ENCODE data around the gene MEAK7. TPM values are rescaled to one million over a fixed set of nuclear protein-coding genes. Genes with fewer than 3 reads are reported as not detected.

MEAK7 gene, protein sequence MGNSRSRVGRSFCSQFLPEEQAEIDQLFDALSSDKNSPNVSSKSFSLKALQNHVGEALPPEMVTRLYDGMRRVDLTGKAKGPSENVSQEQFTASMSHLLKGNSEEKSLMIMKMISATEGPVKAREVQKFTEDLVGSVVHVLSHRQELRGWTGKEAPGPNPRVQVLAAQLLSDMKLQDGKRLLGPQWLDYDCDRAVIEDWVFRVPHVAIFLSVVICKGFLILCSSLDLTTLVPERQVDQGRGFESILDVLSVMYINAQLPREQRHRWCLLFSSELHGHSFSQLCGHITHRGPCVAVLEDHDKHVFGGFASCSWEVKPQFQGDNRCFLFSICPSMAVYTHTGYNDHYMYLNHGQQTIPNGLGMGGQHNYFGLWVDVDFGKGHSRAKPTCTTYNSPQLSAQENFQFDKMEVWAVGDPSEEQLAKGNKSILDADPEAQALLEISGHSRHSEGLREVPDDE
- 34.2 TPM for total RNA-seq (ENCODE audit: unreplicated experiment)
- long read RNA-seq, full-length matches to known transcripts, result 6 of 18 reads
- long read RNA-seq, partial matches to known transcripts, result 2 of 18 reads
- long read RNA-seq, other reads (novel, unspliced or antisense), result 10 of 18 reads

DNA sequence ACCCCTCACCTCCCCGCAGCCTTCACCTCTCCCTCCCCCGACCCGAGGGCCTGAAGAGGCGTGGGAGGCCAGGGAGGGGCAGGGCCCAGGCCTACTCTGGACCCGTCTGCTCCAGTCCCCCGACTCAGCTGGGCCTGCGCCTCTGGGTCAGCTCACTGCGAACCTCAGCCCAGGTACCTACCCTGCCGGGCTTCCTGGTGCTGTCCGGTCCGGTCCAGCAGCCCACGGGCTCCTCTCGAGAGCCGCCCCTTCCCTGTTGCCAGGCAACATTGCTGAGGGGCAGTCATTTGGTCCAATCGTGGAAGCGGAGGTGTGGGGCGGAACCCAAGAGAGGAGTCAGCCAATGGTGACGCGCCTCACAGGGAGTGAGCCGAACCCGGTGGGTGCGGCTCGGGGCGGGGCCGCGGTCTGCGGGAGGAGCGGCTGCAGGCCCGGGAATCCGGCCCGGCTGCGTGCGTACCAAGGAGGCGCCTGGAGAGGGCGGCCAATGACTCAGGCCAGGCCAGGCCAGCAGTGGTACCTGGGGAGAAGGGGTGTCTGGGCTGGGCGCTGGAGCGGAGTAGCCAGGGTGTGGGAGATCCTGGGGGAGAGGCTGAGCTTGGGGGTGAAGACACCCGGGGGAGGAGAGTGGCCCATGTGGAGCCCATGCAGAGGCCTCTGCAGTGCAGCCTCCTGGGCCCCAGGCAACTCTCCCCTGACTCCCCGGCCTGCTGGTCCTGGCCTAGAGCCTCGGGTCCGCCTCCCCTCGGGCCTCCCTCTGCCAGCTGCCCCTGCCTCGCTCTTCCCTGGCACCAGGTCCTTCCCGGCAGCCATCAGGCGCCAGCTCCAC lies at the start of gene MEAK7:
MEAK7 (minus strand) TSS at position 240 of the 829 bp plus-strand sequence. CDS start 6,573 bp downstream, outside the sequence.
- Mint-ChIP-seq H3K27me3 (ENCODE audit: unreplicated experiment) (peaks cover 1% of the 10 kb centered on the region), H3K4me1 (ENCODE audit: unreplicated experiment) (peaks cover 7% of the 10 kb centered on the region), H3K9me3 (ENCODE audit: unreplicated experiment) (no peaks in the 10 kb centered on the region), H3K4me3 (ENCODE audit: unreplicated experiment) (peak within 1 kb of the TSS; percentile 89), H3K36me3 (ENCODE audit: low read depth, unreplicated experiment) (peaks cover 3% of the 10 kb centered on the region), H3K27ac (ENCODE audit: unreplicated experiment) (peak within 1 kb of the TSS; percentile 42)
- DNase-seq (ENCODE audit: low spot score), result peak; percentile 98
- TF ChIP-seq, protein P1, sequence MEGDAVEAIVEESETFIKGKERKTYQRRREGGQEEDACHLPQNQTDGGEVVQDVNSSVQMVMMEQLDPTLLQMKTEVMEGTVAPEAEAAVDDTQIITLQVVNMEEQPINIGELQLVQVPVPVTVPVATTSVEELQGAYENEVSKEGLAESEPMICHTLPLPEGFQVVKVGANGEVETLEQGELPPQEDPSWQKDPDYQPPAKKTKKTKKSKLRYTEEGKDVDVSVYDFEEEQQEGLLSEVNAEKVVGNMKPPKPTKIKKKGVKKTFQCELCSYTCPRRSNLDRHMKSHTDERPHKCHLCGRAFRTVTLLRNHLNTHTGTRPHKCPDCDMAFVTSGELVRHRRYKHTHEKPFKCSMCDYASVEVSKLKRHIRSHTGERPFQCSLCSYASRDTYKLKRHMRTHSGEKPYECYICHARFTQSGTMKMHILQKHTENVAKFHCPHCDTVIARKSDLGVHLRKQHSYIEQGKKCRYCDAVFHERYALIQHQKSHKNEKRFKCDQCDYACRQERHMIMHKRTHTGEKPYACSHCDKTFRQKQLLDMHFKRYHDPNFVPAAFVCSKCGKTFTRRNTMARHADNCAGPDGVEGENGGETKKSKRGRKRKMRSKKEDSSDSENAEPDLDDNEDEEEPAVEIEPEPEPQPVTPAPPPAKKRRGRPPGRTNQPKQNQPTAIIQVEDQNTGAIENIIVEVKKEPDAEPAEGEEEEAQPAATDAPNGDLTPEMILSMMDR (IDR thresholded peaks at IDR 0.05; ENCODE audit: unreplicated experiment), result no peak

DNA sequence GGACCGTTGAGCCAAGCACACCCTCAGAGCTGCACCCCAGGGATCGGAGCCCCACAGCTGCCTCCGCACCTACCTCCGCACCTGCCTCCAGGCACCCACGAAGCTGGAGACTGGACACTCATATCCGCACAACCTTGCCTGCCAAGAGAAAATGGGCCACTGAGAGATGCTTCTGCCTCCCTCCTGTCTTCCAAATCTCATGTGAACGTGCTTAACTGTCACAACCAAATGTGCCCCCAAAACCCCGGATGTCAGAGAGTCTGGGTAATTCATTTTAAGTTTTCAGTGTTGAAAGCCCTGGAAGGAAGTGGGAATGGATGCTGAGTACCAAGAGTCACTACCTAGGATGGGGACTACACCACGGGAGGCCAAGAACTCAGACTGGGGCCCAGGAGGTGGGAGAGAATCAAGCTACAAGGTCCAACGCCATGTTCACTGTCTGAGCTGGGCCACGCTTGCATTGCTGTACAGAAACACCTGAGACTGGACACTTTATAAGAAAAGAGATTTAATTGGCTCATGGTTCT lies 49.5 kb upstream of the MEAK7 start:
- H3K36me3 Mint-ChIP-seq (ENCODE audit: low read depth, unreplicated experiment), result no peaks in the 10 kb centered on the region
- TF ChIP-seq, protein P1 (IDR thresholded peaks at IDR 0.05; ENCODE audit: unreplicated experiment), result no peak
- peaks cover 12% of the 10 kb centered on the region for H3K4me1 Mint-ChIP-seq (ENCODE audit: unreplicated experiment)
- no peak overlapping the region for H3K4me3 Mint-ChIP-seq (ENCODE audit: unreplicated experiment)
- no peaks in the 10 kb centered on the region for H3K27me3 Mint-ChIP-seq (ENCODE audit: unreplicated experiment)
- no peaks in the 10 kb centered on the region for H3K9me3 Mint-ChIP-seq (ENCODE audit: unreplicated experiment)
- no peak for DNase-seq (ENCODE audit: low spot score)
- no peak overlapping the region for H3K27ac Mint-ChIP-seq (ENCODE audit: unreplicated experiment)

DNA sequence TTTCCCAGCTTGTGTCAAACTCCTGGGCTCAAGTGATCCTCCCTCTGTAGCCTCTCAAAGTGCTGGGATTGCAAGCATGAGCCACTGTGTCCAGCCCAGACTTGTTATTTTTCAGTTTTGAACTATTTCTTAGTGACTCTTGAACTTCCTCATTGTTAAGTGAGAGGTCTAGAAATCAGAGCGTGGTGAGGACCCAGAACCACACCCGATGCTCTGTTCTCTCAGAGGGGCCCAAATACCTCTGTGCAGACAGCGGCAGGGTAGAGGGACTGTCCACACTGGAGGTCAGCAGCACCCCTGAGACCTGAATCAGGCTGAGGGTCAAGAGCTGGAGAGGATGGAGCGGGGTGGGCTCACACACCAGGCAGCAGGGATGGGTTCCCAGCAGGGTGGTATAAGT lies 47.7 kb upstream of the MEAK7 start:
- Mint-ChIP-seq H3K27me3 (ENCODE audit: unreplicated experiment) (no peaks in the 10 kb centered on the region), H3K4me1 (ENCODE audit: unreplicated experiment) (peaks cover 15% of the 10 kb centered on the region), H3K4me3 (ENCODE audit: unreplicated experiment) (no peak overlapping the region), H3K27ac (ENCODE audit: unreplicated experiment) (no peak overlapping the region), H3K9me3 (ENCODE audit: unreplicated experiment) (no peaks in the 10 kb centered on the region), H3K36me3 (ENCODE audit: low read depth, unreplicated experiment) (no peaks in the 10 kb centered on the region)
- TF ChIP-seq, protein P1 (IDR thresholded peaks at IDR 0.05; ENCODE audit: unreplicated experiment), result no peak
- no peak for DNase-seq (ENCODE audit: low spot score)

DNA sequence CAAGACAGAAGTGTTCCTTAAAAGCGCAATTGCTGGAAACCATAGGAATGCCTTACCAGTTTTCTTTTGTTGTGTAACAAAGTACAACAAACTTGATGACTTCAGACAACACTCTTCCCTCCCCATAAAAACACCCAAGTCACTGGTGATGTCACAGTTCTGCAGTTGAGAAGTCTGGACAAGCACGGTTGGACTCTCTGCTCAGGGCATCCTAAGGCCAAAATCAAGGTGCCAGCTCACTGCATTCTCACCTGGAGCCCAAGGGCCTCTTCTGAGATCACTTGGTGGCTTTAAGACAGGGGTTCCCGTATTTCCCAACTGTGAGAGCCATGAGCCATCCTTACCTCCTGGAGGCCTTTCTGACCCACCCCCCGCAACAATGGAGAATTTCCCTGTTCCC lies 45.6 kb upstream of the MEAK7 start:
- peak overlapping the region; percentile 82 for H3K27ac Mint-ChIP-seq (ENCODE audit: unreplicated experiment)
- peaks cover 3% of the 10 kb centered on the region for H3K27me3 Mint-ChIP-seq (ENCODE audit: unreplicated experiment)
- no peak overlapping the region for H3K4me3 Mint-ChIP-seq (ENCODE audit: unreplicated experiment)
- no peaks in the 10 kb centered on the region for H3K9me3 Mint-ChIP-seq (ENCODE audit: unreplicated experiment)
- peaks cover 20% of the 10 kb centered on the region for H3K4me1 Mint-ChIP-seq (ENCODE audit: unreplicated experiment)
- TF ChIP-seq, protein P1 (IDR thresholded peaks at IDR 0.05; ENCODE audit: unreplicated experiment), result no peak
- H3K36me3 Mint-ChIP-seq (ENCODE audit: low read depth, unreplicated experiment), result no peaks in the 10 kb centered on the region
- DNase-seq (ENCODE audit: low spot score), result no peak
